Activated CD4-positive, alpha-beta T cell treated with anti-CD3 and anti-CD28 coated beads, Interleukin-2, amount 10 ng/mL, durations not matched to agents 24 days and 14 days (primary cell): ENCODE results near the gene PPP2R5A. TPM values are rescaled to one million over a fixed set of nuclear protein-coding genes. Genes with fewer than 3 reads are reported as not detected.
"Not testable (repeated sequence)": the region's sequence is repeated elsewhere in the genome, so short reads cannot be mapped to it uniquely, and the experiment has no call there.

Experiments
- DNase-seq: peaks from one replicate; pipeline ENCODE4 v3.0.0; 2022
- H3K27ac Mint-ChIP-seq: one replicate; pipeline ENCODE4 v1.8.0; 2022; ENCODE audit warnings: mild to moderate bottlenecking, mixed read lengths
- H3K27me3 Mint-ChIP-seq: one replicate; pipeline ENCODE4 v1.8.0; 2022; ENCODE audit warnings: mixed read lengths
- H3K36me3 Mint-ChIP-seq: one replicate; pipeline ENCODE4 v1.8.0; 2022; ENCODE audit warnings: low read depth, mild to moderate bottlenecking, mixed read lengths
- H3K4me1 Mint-ChIP-seq: one replicate; pipeline ENCODE4 v1.8.0; 2021; ENCODE audit warnings: mixed read lengths
- H3K4me3 Mint-ChIP-seq: one replicate; pipeline ENCODE4 v1.8.0; 2022; ENCODE audit warnings: mild to moderate bottlenecking, moderate library complexity, mixed read lengths
- H3K9me3 Mint-ChIP-seq: one replicate; pipeline ENCODE4 v1.8.0; 2021; ENCODE audit warnings: mixed read lengths
- intact Hi-C: fragments of 100-400 bp; cut with micrococcal nuclease; formaldehyde crosslinking; loops from one replicate; pipeline ENCODE4 v1.15.1; 2023
- total RNA-seq: library from RNA; stranded (reverse); gene quantifications from 2 replicates; pipeline ENCODE4 v1.2.3, GENCODE V29; 2022

The PPP2R5A gene
- total RNA-seq, 1 donor from 2014 or later = 44.4 TPM

DNA sequence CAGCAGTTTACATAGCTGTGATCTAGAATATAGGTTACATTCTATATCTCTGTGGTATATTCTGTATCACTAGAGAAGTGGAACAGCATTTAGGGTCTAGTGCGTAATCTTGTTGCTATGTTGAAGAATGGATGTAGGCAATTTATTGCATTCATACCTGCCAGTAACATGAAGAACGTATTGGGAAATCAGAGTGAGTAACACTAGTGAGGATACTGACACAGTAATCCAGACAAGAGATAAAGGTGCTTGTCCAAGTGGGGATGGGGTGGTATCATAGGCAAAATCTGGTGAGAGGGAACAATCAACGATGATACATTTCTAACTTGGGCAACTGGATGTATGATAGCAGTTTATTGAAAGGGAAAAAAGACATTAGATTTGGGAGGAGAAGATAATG, 9.8 kb downstream of the PPP2R5A start:
- no peak for DNase-seq
- H3K4me1 Mint-ChIP-seq = peaks cover 60% of the 10 kb centered on the region
- intact Hi-C loops = loop anchor here (1.0 to 2.0 kb wide), 5 partner anchors 8 to 134 kb away; partner anchors contain the start of gene PPP2R5A
- no peaks in the 10 kb centered on the region for H3K9me3 Mint-ChIP-seq
- H3K36me3 Mint-ChIP-seq = peaks cover 15% of the 10 kb centered on the region
- no peak overlapping the region for H3K4me3 Mint-ChIP-seq
- H3K27ac Mint-ChIP-seq = peak overlapping the region; percentile 74
- H3K27me3 Mint-ChIP-seq = no peaks in the 10 kb centered on the region

DNA sequence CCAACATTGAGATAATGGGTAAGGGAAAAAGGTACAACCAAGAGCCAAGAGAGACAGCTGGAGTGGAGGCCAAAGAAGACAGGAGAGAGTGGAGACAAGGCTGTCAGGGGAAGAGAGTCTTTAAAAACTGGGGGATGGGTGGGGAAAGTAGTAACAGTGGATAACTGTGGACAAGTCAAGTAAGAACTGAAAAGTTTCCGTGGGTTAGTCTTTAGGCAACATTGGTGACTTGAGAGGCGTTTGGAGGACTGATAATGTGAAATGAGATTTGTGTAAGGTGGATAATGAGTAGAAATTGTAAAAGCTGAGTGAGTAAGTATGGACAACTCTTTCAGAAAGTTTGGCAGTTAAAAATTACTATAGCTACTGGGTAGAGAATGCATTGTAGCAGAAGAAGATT, 10.4 kb downstream of the PPP2R5A start:
- Mint-ChIP-seq H3K27ac (peak overlapping the region; percentile 74), H3K9me3 (no peaks in the 10 kb centered on the region), H3K36me3 (peaks cover 17% of the 10 kb centered on the region), H3K27me3 (no peaks in the 10 kb centered on the region), H3K4me1 (peaks cover 57% of the 10 kb centered on the region), H3K4me3 (peak overlapping the region; percentile 7)
- intact Hi-C loops = loop anchor here (1.0 to 2.0 kb wide), 5 partner anchors 8 to 135 kb away; partner anchors contain the start of gene PPP2R5A
- DNase-seq = no peak

GRCh38 chr1:212297338-212297737, 12.1 kb downstream of the PPP2R5A start:
- Mint-ChIP-seq H3K36me3 (peaks cover 13% of the 10 kb centered on the region), H3K4me3 (no peak overlapping the region), H3K27ac (no peak overlapping the region), H3K4me1 (peaks cover 44% of the 10 kb centered on the region), H3K27me3 (no peaks in the 10 kb centered on the region), H3K9me3 (no peaks in the 10 kb centered on the region)
- intact Hi-C loops = no loop called here
- no peak for DNase-seq

GRCh38 chr1:212301580-212301979, 16.4 kb downstream of the PPP2R5A start:
- Mint-ChIP-seq H3K27me3 (no peaks in the 10 kb centered on the region), H3K4me3 (no peak overlapping the region), H3K9me3 (no peaks in the 10 kb centered on the region), H3K36me3 (peaks cover 20% of the 10 kb centered on the region), H3K27ac (no peak overlapping the region), H3K4me1 (peaks cover 30% of the 10 kb centered on the region)
- no peak for DNase-seq
- intact Hi-C loops = loop anchor here (5.0 kb wide), 2 partner anchors 156 to 364 kb away; no protein-coding TSS in a partner anchor

- intact Hi-C loops = loop anchor here (1.0 to 5.0 kb wide), 5 partner anchors 8 to 366 kb away; no protein-coding TSS in a partner anchor
- Mint-ChIP-seq H3K4me3 (no peak overlapping the region), H3K9me3 (no peaks in the 10 kb centered on the region), H3K27me3 (no peaks in the 10 kb centered on the region), H3K36me3 (peaks cover 25% of the 10 kb centered on the region), H3K4me1 (peaks cover 33% of the 10 kb centered on the region), H3K27ac (peak overlapping the region; percentile 32)
- no peak for DNase-seq
These were observed 17.7 kb downstream of the PPP2R5A start for GRCh38 chr1:212302745-212303383.

DNA sequence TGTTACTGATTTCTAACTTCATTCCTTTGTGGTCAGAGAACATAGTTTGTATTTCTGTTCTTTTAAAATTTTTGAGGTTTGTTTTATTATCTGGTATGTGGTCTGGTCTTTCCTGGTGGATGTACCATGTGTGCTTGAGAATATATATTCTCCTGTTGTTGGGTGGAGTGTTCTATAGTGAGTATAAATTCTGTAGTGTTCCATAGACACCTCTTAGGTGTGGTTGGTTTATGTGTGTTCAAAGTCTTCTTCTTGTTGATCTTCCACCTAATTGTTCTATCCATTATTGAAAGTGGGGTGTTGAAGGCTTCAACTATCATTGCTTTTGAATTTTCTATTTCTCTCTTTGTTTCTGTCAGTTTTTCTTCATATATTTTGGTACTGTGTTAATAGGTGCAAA, 20.1 kb downstream of the PPP2R5A start:
- intact Hi-C loops = no loop called here
- peaks cover 41% of the 10 kb centered on the region for H3K36me3 Mint-ChIP-seq
- no peak overlapping the region for H3K27ac Mint-ChIP-seq
- no peaks in the 10 kb centered on the region for H3K9me3 Mint-ChIP-seq
- H3K27me3 Mint-ChIP-seq = no peaks in the 10 kb centered on the region
- DNase-seq = no peak
- H3K4me1 Mint-ChIP-seq = peaks cover 29% of the 10 kb centered on the region
- H3K4me3 Mint-ChIP-seq = no peak overlapping the region

GRCh38 chr1:212305984-212306452, 20.8 kb downstream of the PPP2R5A start:
- Mint-ChIP-seq H3K36me3 (peaks cover 41% of the 10 kb centered on the region), H3K4me1 (peaks cover 29% of the 10 kb centered on the region)
- H3K9me3 Mint-ChIP-seq, intact Hi-C loops, H3K4me3 Mint-ChIP-seq, H3K27me3 Mint-ChIP-seq, H3K27ac Mint-ChIP-seq, DNase-seq: not testable (repeated sequence)

DNA sequence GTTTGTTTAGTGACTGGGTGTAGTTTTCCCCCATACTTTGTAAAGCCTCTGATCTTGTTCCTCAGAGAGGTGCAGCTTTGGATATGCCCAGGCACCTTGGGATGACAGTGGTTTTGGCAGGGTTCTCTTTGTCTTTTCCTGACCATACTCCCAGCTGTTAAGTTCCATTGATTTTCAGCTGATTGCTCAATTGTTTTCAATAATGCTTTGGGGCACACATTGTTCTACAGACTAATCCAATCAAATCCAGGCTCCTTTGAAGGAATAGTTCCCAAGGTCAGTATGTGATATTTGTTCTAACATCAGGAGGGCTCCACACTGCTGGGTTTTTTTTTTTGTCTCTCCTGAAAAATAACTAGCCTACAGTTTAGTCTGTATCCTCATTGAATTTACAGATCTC, 24.8 kb downstream of the PPP2R5A start:
- H3K27ac Mint-ChIP-seq = peak overlapping the region; percentile 45
- no peaks in the 10 kb centered on the region for H3K9me3 Mint-ChIP-seq
- no peaks in the 10 kb centered on the region for H3K27me3 Mint-ChIP-seq
- peaks cover 21% of the 10 kb centered on the region for H3K4me1 Mint-ChIP-seq
- no peak overlapping the region for H3K4me3 Mint-ChIP-seq
- intact Hi-C loops = no loop called here
- DNase-seq = no peak
- H3K36me3 Mint-ChIP-seq = peaks cover 40% of the 10 kb centered on the region

DNA sequence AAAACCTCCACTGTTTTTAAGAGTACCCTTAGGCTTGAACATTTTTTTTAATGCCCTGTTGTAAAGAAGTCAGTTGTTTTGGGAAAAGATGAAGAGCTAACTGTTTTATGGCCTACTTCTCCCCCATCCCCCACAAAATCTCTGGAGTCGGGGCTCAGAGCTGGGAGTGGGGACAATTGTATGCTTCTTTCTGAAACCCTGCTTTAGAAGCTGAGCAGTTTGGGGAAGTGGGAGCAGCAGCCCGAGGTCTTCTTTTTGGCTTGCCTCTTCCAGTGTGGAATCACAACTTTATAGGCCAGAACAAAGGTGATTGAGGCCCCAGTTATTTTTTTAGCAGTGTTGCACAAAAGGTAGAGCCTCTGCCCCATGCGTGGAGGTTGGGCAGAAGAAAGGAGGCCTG, 25.2 kb downstream of the PPP2R5A start:
- Mint-ChIP-seq H3K27ac (peak overlapping the region; percentile 45), H3K4me3 (no peak overlapping the region), H3K36me3 (peaks cover 37% of the 10 kb centered on the region), H3K4me1 (peaks cover 19% of the 10 kb centered on the region), H3K27me3 (no peaks in the 10 kb centered on the region), H3K9me3 (no peaks in the 10 kb centered on the region)
- intact Hi-C loops = no loop called here
- DNase-seq = no peak

GRCh38 chr1:212311836-212312497, 26.8 kb downstream of the PPP2R5A start:
- H3K9me3 Mint-ChIP-seq = no peaks in the 10 kb centered on the region
- no peak for DNase-seq
- H3K27ac Mint-ChIP-seq = no peak overlapping the region
- H3K27me3 Mint-ChIP-seq = no peaks in the 10 kb centered on the region
- no peak overlapping the region for H3K4me3 Mint-ChIP-seq
- intact Hi-C loops = no loop called here
- H3K36me3 Mint-ChIP-seq = peaks cover 32% of the 10 kb centered on the region
- H3K4me1 Mint-ChIP-seq = peaks cover 24% of the 10 kb centered on the region

- DNase-seq = no peak
- Mint-ChIP-seq H3K4me1 (peaks cover 21% of the 10 kb centered on the region), H3K9me3 (no peaks in the 10 kb centered on the region), H3K4me3 (no peak overlapping the region), H3K27ac (no peak overlapping the region), H3K36me3 (peaks cover 23% of the 10 kb centered on the region), H3K27me3 (no peaks in the 10 kb centered on the region)
- intact Hi-C loops = no loop called here
These were observed 28.4 kb downstream of the PPP2R5A start for GRCh38 chr1:212313616-212314015.

- Mint-ChIP-seq H3K27ac (no peak overlapping the region), H3K9me3 (no peaks in the 10 kb centered on the region), H3K36me3 (peaks cover 13% of the 10 kb centered on the region), H3K4me1 (peaks cover 21% of the 10 kb centered on the region), H3K27me3 (no peaks in the 10 kb centered on the region), H3K4me3 (no peak overlapping the region)
- DNase-seq = no peak
- intact Hi-C loops = loop anchor here (1.0 kb wide), 1 partner anchor 12 kb away; no protein-coding TSS in a partner anchor
These were observed 30.0 kb downstream of the PPP2R5A start for GRCh38 chr1:212315184-212315583.

- Mint-ChIP-seq H3K36me3 (peaks cover 11% of the 10 kb centered on the region), H3K27ac (peak overlapping the region; percentile 76), H3K4me1 (peaks cover 20% of the 10 kb centered on the region), H3K9me3 (no peaks in the 10 kb centered on the region), H3K27me3 (no peaks in the 10 kb centered on the region), H3K4me3 (no peak overlapping the region)
- intact Hi-C loops = loop anchor here (1.0 to 2.0 kb wide), 3 partner anchors 13 to 246 kb away; no protein-coding TSS in a partner anchor
- DNase-seq = peak; percentile 62
These were observed 30.7 kb downstream of the PPP2R5A start for GRCh38 chr1:212315907-212316306.

DNA sequence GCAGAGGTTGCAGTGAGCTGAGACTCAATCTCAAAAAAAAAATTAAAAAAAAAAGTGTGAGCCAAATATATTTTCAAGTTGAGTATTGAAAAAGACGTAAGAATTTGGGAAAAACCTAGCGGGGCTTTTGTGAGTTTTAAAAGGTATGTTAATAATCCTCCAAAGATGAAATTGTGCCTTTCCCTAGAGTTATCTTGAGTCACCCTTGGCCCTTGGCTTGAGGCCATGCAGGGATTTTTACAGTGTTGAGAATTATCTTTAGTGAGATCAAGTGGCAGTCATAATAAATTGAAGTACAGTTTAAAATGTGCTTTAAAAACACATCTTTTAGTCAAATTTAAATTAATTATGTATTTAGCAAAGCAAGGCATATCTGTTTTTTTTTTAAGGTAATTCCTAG, 32.7 kb downstream of the PPP2R5A start:
- H3K4me1 Mint-ChIP-seq = peaks cover 16% of the 10 kb centered on the region
- intact Hi-C loops = loop anchor here (2.0 kb wide), 1 partner anchor 23 kb away; no protein-coding TSS in a partner anchor
- no peaks in the 10 kb centered on the region for H3K27me3 Mint-ChIP-seq
- H3K36me3 Mint-ChIP-seq = peaks cover 9% of the 10 kb centered on the region
- DNase-seq = no peak
- H3K4me3 Mint-ChIP-seq = no peak overlapping the region
- H3K27ac Mint-ChIP-seq = no peak overlapping the region
- H3K9me3 Mint-ChIP-seq = no peaks in the 10 kb centered on the region
